Muscle layer of colon (tissue), 2 donors: ENCODE results near the gene SMG6.

Experiments used
- H3K27ac ChIP-seq: one replicate; pipeline ENCODE4 v1.7.0; 2013; ENCODE audit warnings: low read depth, mild to moderate bottlenecking, low read length, moderate library complexity
- H3K27me3 ChIP-seq, 2 donors: one replicate each; pipeline ENCODE4 v1.7.0; 2013; ENCODE audit warnings: low read length in 2 of 2, mild to moderate bottlenecking in 2 of 2; ENCODE audit not compliant: insufficient read depth in 2 of 2, control insufficient read depth in 1 of 2
- H3K36me3 ChIP-seq: one replicate; pipeline ENCODE4 v1.7.0; 2013; ENCODE audit warnings: mild to moderate bottlenecking, low read length; ENCODE audit not compliant: insufficient read depth
- H3K4me1 ChIP-seq: one replicate; pipeline ENCODE4 v1.7.0; 2013; ENCODE audit warnings: mild to moderate bottlenecking, low read length; ENCODE audit not compliant: insufficient read depth
- H3K4me3 ChIP-seq, 2 donors: one replicate each; pipeline ENCODE4 v1.7.0; 2013; ENCODE audit warnings: low read length in 2 of 2, low read depth in 1 of 2, mild to moderate bottlenecking in 1 of 2, moderate library complexity in 1 of 2
- H3K9ac ChIP-seq: one replicate; pipeline ENCODE4 v1.7.0; 2013; ENCODE audit warnings: low read length
- H3K9me3 ChIP-seq: one replicate; pipeline ENCODE4 v1.7.0; 2013; ENCODE audit warnings: mild to moderate bottlenecking, low read length
- donor health status: abdominal sarcoma.
- donor health status: Adenocarcinoma of cecum.

The SMG6 gene

DNA sequence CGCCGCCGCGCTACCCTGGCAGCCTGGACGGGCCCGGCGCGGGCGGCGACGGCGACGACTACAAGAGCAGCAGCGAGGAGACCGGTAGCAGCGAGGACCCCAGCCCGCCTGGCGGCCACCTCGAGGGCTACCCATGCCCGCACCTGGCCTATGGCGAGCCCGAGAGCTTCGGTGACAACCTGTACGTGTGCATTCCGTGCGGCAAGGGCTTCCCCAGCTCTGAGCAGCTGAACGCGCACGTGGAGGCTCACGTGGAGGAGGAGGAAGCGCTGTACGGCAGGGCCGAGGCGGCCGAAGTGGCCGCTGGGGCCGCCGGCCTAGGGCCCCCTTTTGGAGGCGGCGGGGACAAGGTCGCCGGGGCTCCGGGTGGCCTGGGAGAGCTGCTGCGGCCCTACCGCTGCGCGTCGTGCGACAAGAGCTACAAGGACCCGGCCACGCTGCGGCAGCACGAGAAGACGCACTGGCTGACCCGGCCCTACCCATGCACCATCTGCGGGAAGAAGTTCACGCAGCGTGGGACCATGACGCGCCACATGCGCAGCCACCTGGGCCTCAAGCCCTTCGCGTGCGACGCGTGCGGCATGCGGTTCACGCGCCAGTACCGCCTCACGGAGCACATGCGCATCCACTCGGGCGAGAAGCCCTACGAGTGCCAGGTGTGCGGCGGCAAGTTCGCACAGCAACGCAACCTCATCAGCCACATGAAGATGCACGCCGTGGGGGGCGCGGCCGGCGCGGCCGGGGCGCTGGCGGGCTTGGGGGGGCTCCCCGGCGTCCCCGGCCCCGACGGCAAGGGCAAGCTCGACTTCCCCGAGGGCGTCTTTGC lies 245.6 kb downstream of the SMG6 start:
- Histone ChIP-seq H3K36me3 (peaks cover 12% of the 10 kb centered on the region), H3K4me1 (peaks cover 35% of the 10 kb centered on the region), H3K9me3 (no peaks in the 10 kb centered on the region), H3K9ac (no peak overlapping the region), H3K4me3 (peak overlapping the region in 1 of 2 donors; percentile 20), H3K27me3 (peaks cover 7 to 28% of the 10 kb centered on the region in 2 donors), H3K27ac (no peak overlapping the region)

DNA sequence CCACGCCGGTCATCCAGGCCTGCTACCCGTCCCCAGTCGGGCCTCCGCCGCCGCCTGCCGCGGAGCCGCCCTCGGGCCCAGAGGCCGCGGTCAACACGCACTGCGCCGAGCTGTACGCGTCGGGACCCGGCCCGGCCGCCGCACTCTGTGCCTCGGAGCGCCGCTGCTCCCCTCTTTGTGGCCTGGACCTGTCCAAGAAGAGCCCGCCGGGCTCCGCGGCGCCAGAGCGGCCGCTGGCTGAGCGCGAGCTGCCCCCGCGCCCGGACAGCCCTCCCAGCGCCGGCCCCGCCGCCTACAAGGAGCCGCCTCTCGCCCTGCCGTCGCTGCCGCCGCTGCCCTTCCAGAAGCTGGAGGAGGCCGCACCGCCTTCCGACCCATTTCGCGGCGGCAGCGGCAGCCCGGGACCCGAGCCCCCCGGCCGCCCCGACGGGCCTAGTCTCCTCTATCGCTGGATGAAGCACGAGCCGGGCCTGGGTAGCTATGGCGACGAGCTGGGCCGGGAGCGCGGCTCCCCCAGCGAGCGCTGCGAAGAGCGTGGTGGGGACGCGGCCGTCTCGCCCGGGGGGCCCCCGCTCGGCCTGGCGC lies 246.3 kb downstream of the SMG6 start:
- Histone ChIP-seq H3K4me1 (peaks cover 29% of the 10 kb centered on the region), H3K27ac (no peak overlapping the region), H3K9ac (no peak overlapping the region), H3K36me3 (peaks cover 12% of the 10 kb centered on the region), H3K9me3 (no peaks in the 10 kb centered on the region), H3K27me3 (peaks cover 7 to 28% of the 10 kb centered on the region in 2 donors), H3K4me3 (peak overlapping the region in 1 of 2 donors; percentile 20)

DNA sequence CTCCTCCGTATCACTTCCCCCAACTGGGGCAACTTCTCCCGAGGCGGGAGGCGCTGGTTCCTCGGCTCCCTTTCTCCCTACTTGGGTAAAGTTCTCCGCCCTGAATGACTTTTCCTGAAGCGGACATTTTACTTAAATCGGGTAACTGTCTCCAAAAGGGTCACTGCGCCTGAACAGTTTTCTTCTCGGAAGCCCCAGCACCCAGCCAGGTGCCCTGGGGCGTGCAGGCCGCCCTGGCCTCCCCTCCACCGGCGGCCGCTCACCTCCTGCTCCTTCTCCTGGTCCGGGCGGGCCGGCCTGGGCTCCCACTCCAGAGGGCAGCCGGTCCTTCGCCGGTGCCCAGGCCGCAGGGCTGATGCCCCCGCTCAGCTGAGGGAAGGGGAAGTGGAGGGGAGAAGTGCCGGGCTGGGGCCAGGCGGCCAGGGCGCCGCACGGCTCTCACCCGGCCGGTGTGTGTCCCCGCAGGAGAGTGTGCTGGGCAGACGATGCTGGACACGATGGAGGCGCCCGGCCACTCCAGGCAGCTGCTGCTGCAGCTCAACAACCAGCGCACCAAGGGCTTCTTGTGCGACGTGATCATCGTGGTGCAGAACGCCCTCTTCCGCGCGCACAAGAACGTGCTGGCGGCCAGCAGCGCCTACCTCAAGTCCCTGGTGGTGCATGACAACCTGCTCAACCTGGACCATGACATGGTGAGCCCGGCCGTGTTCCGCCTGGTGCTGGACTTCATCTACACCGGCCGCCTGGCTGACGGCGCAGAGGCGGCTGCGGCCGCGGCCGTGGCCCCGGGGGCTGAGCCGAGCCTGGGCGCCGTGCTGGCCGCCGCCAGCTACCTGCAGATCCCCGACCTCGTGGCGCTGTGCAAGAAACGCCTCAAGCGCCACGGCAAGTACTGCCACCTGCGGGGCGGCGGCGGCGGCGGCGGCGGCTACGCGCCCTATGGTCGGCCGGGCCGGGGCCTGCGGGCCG lies 247.1 kb downstream of the SMG6 start:
- peaks cover 7% of the 10 kb centered on the region for H3K36me3 ChIP-seq
- H3K27ac ChIP-seq, result peak overlapping the region; percentile 58
- H3K9me3 ChIP-seq, result no peaks in the 10 kb centered on the region
- H3K9ac ChIP-seq, result no peak overlapping the region
- peaks cover 7 to 36% of the 10 kb centered on the region in 2 donors for H3K27me3 ChIP-seq
- peak overlapping the region; percentile 38 to 41 for H3K4me3 ChIP-seq
- peaks cover 23% of the 10 kb centered on the region for H3K4me1 ChIP-seq

DNA sequence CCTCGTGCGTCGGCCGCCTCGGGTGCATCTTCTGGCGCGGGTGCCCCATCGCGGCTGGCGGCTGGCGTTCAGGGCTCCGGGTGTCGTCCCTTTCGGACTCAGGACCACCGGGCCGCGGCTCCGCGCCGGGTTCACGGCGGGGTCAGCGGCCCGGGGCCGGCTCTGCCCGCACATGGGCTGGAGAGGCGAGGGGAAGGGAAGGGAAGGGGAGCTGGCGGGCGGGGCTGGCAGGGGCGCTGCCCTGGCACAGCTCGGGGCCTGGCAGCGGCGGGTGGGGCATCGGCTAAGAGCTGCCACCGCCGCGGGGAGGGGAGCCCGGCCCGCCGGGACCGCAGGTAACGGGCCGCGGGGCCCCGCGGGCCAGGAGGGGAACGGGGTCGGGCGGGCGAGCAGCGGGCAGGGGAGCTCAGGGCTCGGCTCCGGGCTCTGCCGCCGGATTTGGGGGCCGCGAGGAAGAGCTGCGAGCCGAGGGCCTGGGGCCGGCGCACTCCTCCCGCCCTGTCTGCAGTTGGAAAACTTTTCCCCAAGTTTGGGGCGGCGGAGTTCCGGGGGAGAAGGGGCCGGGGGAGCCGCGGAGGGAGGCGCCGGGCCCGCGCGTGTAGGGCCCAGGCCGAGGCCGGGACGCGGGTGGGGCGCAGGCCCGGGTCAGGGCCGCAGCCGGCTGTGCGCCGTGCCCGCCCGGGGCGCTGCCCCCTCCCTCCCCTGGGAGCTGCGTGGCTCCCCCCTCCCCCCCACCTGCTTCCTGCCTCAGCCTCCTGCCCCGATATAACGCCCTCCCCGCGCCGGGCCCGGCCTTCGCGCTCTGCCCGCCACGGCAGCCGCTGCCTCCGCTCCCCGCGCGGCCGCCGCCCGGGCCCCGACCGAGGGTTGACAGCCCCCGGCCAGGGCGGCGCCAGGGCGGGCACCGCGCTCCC lies 248.0 kb downstream of the SMG6 start:
- H3K27ac ChIP-seq, result peak overlapping the region; percentile 72
- H3K4me3 ChIP-seq, result peak overlapping the region; percentile 24 to 43
- H3K4me1 ChIP-seq, result peaks cover 23% of the 10 kb centered on the region
- no peak overlapping the region for H3K9ac ChIP-seq
- H3K9me3 ChIP-seq, result no peaks in the 10 kb centered on the region
- H3K27me3 ChIP-seq, result peaks cover 7 to 44% of the 10 kb centered on the region in 2 donors
- peaks cover 2% of the 10 kb centered on the region for H3K36me3 ChIP-seq

DNA sequence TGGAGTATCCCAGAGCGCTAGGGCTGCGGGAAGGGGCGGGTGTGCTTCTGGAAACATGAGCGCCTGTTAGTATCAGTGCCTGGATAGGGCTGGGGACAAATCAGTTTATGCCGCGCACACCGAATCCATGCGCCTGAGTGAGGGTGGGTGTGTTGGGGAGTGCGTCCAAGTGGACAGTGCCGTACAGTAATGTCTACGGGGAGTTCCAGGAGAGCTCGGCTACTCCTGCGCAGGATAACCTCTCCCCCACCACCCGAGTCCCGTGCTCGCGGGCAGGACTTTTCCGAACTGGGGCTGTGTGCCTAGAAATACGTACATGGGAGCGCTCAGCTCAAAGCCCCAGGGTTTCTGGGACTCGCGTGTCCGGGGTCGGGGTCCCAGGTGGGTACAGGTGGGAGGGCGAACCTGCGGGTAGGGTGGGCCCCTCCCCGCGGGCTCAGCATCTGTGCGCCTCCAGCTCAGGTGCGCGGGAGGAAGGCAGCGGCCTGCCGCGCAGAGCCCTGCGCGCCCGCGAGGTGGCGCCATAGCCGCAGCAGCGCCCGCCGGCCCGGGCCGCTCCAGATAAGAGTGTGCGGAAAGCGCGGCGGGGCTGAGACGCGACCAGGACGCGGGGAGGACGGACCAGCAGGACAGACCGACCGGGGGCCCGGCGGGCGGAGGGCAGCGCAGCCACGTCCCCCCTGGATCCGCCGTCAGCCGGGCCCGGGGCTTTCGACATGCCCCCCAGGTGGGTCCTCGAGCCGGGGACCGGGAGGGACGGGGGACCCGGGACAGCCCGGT lies 248.9 kb downstream of the SMG6 start, which contains the start of gene HIC1:
HIC1 (plus strand) TSS at position 592 of the 780 bp plus-strand sequence. CDS start 1,588 bp downstream, outside the sequence.
- H3K9ac ChIP-seq, result no peak within 1 kb of the TSS
- H3K36me3 ChIP-seq, result no peaks in the 10 kb centered on the region
- H3K4me1 ChIP-seq, result peaks cover 14% of the 10 kb centered on the region
- peaks cover 7 to 46% of the 10 kb centered on the region in 2 donors for H3K27me3 ChIP-seq
- H3K4me3 ChIP-seq, result peak within 1 kb of the TSS; percentile 27 to 49
- no peaks in the 10 kb centered on the region for H3K9me3 ChIP-seq
- peak within 1 kb of the TSS; percentile 72 for H3K27ac ChIP-seq

DNA sequence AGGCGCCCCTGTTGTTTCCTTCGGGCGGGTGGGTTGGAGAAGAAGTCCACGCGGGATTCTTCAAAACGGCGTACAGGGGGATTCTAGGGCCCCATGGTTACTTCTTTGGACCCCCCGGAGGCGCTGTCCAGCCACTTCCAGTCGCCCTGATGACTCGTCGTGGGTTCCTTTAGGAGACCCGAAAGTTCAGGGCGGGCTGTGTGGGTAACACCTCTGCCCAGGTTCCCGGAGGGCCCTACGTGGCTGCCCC lies 249.4 kb downstream of the SMG6 start:
- no peaks in the 10 kb centered on the region for H3K36me3 ChIP-seq

DNA sequence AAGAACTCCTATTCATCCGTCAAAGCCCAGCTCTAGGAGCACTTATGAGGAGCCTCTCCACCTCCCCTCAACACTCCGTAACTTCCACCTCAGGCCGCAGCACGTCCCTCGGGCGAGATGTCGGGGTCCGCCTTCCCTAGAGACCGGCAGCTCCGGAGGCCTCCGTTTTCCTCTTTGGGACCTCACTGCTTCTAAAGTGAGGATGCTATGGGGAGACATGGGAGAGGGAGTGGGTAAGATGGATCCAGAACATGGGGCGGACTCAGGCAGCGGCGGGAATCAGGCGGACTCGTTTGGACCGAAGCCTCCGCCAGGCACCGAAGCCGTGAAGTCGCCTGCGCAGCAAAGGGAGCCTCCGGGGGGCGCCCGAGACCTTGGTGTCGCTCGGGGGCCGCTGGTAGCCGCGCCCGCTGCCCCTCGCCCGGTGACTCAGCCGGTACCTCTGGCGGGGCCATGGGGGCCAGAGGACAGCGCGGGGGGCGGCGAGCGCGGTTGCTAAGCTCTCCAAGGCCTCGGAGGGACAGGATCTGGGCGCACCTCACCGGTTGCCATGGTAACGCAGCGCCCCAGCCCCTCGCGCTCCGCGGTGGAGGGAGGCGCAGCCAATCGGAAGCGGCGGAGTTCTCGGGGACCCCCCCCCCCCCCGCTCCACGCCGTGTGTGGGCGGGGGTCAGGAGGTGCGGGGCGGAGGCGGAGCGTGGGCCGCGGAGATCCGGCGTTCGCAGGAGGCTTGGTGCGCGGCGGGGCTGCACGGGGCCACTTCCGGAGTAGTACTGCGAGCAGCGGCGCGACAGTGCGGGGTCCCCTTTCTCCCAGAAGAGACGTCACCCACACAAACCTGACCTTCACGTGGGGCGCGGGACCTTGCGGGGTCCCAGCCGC lies 250.0 kb downstream of the SMG6 start:
- Histone ChIP-seq H3K27ac (peak overlapping the region; percentile 72), H3K9ac (no peak overlapping the region), H3K9me3 (no peaks in the 10 kb centered on the region), H3K36me3 (no peaks in the 10 kb centered on the region), H3K27me3 (peaks cover 16 to 41% of the 10 kb centered on the region in 2 donors), H3K4me3 (peak overlapping the region; percentile 21 to 49), H3K4me1 (peaks cover 19% of the 10 kb centered on the region)

More for the DNA sequence above, 249.4 kb downstream of the SMG6 start:
- Histone ChIP-seq H3K27me3 (peaks cover 10 to 46% of the 10 kb centered on the region in 2 donors), H3K27ac (peak overlapping the region; percentile 72), H3K9ac (no peak overlapping the region), H3K4me1 (peaks cover 14% of the 10 kb centered on the region), H3K9me3 (no peaks in the 10 kb centered on the region), H3K4me3 (peak overlapping the region; percentile 27 to 49)

DNA sequence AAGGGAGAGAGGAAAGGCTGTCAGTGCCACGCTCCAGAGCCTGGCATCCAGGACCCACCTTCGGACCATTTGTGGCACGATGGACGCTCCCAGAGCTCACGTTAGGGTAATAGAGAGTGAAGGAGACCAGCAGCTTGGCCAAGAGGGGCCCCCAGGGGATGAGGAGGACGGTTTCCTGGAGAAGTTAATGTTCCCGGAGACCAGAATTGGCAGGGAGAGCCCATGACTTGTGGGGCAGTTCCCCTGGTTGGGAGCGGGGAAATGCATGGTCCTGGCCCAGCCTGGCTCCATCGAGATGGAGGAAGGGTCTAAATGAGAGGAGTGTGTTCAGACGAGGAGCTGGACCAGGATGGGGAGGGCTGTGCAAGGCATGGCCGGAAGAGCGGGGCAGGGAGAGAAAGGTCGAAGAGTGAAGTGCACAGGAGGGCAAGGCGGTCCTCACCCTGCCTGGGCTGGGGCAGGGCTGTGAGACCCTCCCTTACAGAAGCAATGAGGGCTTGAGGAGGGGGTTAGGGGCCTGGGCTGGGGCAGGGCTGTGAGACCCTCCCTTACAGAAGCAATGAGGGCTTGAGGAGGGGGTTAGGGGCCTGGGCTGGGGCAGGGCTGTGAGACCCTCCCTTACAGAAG lies 251.5 kb downstream of the SMG6 start:
- Histone ChIP-seq H3K9me3 (no peaks in the 10 kb centered on the region), H3K9ac (no peak overlapping the region), H3K4me3 (no peak overlapping the region), H3K36me3 (no peaks in the 10 kb centered on the region), H3K27ac (no peak overlapping the region), H3K4me1 (peaks cover 20% of the 10 kb centered on the region), H3K27me3 (peaks cover 16 to 40% of the 10 kb centered on the region in 2 donors)
